ENCODE data around the gene RPL9.

RPL9 gene

DNA sequence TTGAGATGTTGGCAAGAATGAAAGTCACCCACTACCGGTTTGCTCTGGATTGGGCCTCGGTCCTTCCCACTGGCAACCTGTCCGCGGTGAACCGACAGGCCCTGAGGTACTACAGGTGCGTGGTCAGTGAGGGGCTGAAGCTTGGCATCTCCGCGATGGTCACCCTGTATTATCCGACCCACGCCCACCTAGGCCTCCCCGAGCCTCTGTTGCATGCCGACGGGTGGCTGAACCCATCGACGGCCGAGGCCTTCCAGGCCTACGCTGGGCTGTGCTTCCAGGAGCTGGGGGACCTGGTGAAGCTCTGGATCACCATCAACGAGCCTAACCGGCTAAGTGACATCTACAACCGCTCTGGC, 12.3 kb downstream of the RPL9 start:
- no peaks in the 10 kb centered on the region for H3K4me1 ChIP-seq
- no peaks in the 10 kb centered on the region for H3K36me3 ChIP-seq (ENCODE audit: control insufficient read depth, insufficient read depth, low read length)
- H2AFZ ChIP-seq = peak overlapping the region; percentile 86
- H3K9ac ChIP-seq = no peak overlapping the region
- no peaks in the 10 kb centered on the region for H3K9me3 ChIP-seq (ENCODE audit: control insufficient read depth, low read length)
- H3K79me2 ChIP-seq = no peaks in the 10 kb centered on the region
- H3K27ac ChIP-seq = no peak overlapping the region
- no peaks in the 10 kb centered on the region for H3K27me3 ChIP-seq (ENCODE audit: control insufficient read depth, insufficient read depth, low read length)
- H3K4me2 ChIP-seq (ENCODE audit: low read length) = peak overlapping the region; percentile 68
- TF ChIP-seq, protein P1, sequence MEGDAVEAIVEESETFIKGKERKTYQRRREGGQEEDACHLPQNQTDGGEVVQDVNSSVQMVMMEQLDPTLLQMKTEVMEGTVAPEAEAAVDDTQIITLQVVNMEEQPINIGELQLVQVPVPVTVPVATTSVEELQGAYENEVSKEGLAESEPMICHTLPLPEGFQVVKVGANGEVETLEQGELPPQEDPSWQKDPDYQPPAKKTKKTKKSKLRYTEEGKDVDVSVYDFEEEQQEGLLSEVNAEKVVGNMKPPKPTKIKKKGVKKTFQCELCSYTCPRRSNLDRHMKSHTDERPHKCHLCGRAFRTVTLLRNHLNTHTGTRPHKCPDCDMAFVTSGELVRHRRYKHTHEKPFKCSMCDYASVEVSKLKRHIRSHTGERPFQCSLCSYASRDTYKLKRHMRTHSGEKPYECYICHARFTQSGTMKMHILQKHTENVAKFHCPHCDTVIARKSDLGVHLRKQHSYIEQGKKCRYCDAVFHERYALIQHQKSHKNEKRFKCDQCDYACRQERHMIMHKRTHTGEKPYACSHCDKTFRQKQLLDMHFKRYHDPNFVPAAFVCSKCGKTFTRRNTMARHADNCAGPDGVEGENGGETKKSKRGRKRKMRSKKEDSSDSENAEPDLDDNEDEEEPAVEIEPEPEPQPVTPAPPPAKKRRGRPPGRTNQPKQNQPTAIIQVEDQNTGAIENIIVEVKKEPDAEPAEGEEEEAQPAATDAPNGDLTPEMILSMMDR (IDR thresholded peaks at IDR 0.05) = no peak
- peak overlapping the region; percentile 36 for H3K4me3 ChIP-seq (ENCODE audit: low read depth, low read length)

DNA sequence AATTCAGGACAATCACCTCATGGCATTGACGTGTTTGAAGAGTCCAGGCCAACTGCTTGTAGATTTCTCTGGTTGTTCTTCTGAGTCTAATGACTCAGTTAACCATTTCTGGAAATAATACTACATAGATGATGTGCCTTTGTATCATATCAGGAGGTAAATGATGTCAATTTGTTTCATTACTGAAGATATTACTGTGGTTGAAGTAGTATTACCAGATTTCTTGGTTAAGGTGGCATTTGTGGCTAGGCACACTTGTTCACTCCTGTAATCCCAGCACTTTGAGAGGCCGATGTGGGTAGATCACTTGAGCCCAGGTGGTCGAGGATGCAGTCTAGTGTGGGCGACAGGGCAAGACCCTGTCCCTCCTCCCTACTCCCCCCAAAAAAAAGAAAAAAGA, 15.7 kb downstream of the RPL9 start:
- Histone ChIP-seq H3K4me2 (ENCODE audit: low read length) (no peak overlapping the region), H3K27me3 (ENCODE audit: control insufficient read depth, insufficient read depth, low read length) (no peaks in the 10 kb centered on the region), H3K27ac (no peak overlapping the region), H3K4me1 (no peaks in the 10 kb centered on the region), H3K9me3 (ENCODE audit: control insufficient read depth, low read length) (no peaks in the 10 kb centered on the region), H3K4me3 (ENCODE audit: low read depth, low read length) (no peak overlapping the region), H3K79me2 (no peaks in the 10 kb centered on the region), H2AFZ (no peak overlapping the region), H3K9ac (no peak overlapping the region), H3K36me3 (ENCODE audit: control insufficient read depth, insufficient read depth, low read length) (no peaks in the 10 kb centered on the region)
- TF ChIP-seq, protein P1 (IDR thresholded peaks at IDR 0.05) = no peak

GRCh38 chr4:39441593-39441992, 17.1 kb downstream of the RPL9 start:
- H3K27me3 ChIP-seq (ENCODE audit: control insufficient read depth, insufficient read depth, low read length) = no peaks in the 10 kb centered on the region
- TF ChIP-seq, protein P1 (IDR thresholded peaks at IDR 0.05) = no peak

GRCh38 chr4:39435659-39436563, 22.8 kb downstream of the RPL9 start:
- H3K4me2 ChIP-seq (ENCODE audit: low read length) = no peak overlapping the region
- no peaks in the 10 kb centered on the region for H3K36me3 ChIP-seq (ENCODE audit: control insufficient read depth, insufficient read depth, low read length)
- H3K27ac ChIP-seq = no peak overlapping the region
- H3K4me3 ChIP-seq (ENCODE audit: low read depth, low read length) = no peak overlapping the region
- H3K27me3 ChIP-seq (ENCODE audit: control insufficient read depth, insufficient read depth, low read length) = no peaks in the 10 kb centered on the region
- no peaks in the 10 kb centered on the region for H3K9me3 ChIP-seq (ENCODE audit: control insufficient read depth, low read length)
- no peak overlapping the region for H2AFZ ChIP-seq
- no peak overlapping the region for H3K9ac ChIP-seq
- H3K4me1 ChIP-seq = no peaks in the 10 kb centered on the region
- TF ChIP-seq, protein P1 (IDR thresholded peaks at IDR 0.05) = no peak
- H3K79me2 ChIP-seq = no peaks in the 10 kb centered on the region

More at GRCh38 chr4:39441593-39441992, 17.1 kb downstream of the RPL9 start:
- no peaks in the 10 kb centered on the region for H3K79me2 ChIP-seq
- H3K27ac ChIP-seq = no peak overlapping the region
- no peak overlapping the region for H2AFZ ChIP-seq
- no peak overlapping the region for H3K9ac ChIP-seq
- H3K4me1 ChIP-seq = no peaks in the 10 kb centered on the region
- H3K4me3 ChIP-seq (ENCODE audit: low read depth, low read length) = no peak overlapping the region
- H3K36me3 ChIP-seq (ENCODE audit: control insufficient read depth, insufficient read depth, low read length) = no peaks in the 10 kb centered on the region
- no peaks in the 10 kb centered on the region for H3K9me3 ChIP-seq (ENCODE audit: control insufficient read depth, low read length)
- H3K4me2 ChIP-seq (ENCODE audit: low read length) = no peak overlapping the region

All from parathyroid adenoma (tissue), 2 donors.